Islet precursor cell (in vitro differentiated cells): ENCODE measurements around the gene POMGNT1.

ENCODE experiments used
- DNase-seq: peaks from one replicate; pipeline ENCODE4 v3.0.0-alpha.2; 2018

The POMGNT1 gene

DNA sequence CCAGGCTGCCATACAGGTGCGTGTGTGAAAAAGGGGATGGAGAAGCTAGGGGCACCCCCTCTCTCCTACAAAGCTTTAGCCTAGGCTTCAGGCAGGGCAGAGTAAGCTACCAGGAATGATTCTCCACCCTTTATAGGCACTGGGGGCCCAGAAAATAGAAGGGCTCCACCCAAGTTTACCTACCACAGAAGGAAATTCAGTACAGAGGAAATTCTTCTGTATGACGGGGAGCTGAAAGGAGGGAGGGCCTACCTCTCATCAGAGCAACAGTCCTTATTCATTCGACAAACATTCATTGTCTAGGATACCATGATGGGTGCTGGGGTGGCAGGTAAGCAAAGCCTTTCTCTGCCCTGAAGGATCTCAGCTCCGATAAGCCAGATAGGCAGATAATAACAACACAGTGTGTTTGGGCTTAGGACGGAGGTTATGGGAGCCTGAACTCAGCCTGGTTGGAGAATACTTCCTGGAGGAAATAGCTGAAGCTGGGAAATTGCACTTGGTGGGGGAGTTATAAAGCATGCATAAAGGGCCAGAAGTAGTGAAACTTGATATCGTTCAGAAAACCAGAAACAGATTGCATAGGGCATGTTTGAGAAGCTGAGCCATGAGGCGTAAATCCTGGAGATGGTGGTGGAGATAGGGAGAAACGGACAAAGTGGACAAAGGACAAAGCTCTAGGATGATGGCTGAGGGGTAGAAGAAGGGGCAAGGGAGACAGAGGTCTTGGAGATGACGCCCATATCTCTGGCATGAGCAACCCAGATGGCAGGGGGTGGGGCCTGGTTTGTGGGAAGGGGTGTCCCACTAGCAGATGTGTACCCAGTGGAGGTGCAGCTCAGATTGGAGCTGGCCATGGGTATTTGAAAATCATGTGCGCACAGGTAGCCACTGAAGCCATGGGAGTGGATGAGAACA lies 16.6 kb downstream of the POMGNT1 start:
- no peak for DNase-seq

DNA sequence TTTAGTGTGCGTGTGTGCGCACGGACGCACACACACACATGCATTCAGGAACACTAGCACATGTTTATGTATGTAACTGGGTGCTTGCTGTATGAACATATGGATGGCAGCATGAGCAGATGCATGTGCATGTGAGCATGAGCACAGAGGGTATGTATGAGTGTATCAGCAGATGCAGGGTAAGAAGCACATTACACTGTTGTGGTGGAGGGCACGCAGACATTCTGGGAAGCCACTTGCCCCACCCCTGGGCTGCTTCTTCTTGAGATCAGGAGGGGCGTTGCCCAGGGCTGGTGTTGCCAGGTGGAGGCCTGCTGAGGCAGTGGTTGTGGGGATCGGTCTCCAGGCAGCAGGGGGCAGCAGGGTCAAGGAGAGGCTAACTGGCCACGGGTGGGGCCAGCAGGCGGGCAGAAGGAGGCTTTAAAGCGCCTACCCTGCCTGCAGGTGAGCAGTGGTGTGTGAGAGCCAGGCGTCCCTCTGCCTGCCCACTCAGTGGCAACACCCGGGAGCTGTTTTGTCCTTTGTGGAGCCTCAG lies 18.1 kb downstream of the POMGNT1 start:
- peak; percentile 91 for DNase-seq

DNA sequence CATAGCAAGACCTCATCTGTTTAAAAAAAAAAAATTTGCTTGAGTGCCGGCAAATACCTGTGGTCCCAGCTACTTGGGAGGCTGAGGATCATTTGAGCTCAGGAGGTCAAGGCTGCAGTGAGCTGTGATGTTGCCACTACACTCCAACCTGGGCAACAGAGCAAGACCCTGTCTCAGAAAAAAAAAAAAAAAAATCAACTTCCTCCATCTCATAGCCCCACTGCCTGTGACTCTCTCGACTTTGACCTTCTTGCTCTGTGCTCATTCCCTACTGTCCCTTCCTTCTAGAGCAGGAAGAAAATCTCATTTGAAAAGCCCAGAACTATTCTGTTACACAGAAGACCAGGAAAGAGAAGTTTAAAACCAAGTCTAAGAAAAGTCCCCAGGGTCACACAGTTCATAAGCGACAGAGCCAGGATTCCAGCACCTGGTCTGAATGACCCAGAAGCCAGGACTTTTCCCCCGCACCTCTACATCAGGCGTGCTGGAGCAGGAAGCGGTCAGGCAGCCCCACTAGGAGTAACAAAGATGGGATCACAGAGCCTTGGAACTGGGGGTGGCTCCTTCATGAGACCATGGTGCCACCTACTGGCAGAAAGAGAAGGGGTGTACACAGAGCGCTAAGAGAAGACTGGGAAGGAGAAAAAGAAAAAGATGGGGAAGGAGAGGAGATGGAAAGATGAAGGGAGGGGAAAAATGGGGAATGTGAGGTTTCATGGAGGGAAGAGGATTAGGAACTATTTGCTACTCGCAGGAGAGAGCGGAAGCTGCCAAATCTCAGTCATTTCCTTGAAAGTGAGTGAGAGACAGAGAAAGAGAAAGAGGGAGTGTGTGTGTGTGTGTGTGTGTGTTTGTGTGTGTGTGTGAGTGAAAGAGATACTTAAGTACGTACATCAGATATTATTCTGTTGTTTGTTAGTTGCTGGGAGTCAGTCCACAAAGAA lies 18.8 kb downstream of the POMGNT1 start:
- peak; percentile 90 for DNase-seq

DNA sequence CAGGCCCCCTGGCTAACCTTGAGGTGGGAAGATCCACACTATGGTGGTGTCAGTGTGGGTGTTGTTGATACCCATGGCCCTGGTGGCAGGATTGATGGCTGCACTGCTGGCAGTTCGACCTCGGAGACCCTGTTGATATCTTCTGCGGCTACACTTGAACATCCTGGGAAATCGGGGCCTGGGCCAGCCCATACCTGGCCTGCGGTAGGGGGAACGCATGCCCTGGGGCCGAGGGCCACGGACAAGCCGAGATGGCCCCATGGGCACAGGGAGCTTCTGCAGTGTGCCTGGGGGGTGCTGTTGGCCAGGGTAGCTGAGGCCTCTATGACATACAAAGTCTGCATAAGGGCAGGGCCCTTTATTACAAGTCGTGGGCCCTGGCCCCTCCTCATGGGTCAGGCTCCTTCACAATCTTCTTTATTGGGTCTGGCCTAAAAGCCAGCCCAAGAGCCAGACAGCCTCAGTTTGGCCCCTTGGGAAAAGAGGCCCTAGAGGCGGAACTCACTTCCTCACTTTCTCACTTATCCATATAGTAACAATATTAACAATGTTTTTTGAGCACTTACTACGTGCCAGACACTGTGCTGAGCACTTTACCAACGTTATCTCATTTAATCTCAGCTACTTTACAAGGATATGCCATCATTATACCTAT lies 21.9 kb downstream of the POMGNT1 start, which contains the start of gene P3R3URF:
TSS of gene P3R3URF (minus strand) at position 278 of the 655 bp plus-strand sequence. CDS start at position 261, 17 bp downstream.
- DNase-seq = no peak

DNA sequence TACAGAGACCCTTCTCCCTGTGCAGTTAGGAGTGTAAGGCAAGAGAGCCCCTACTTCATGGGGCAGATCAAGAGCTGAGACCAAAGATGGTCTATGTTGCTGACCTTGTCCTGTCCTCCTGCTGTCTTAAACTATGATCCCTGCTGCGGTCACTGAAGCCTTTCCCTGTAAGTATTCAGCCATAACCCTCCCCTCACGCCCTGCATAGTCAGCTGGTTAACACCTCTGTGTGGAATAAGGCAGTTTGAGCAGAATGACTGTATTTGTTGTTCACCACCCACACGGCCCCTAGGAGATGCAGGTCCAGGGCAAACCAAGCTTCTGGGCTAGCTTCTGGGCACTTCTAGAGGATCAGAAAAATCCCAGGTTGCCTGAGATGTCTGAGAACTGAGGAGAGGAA lies 23.0 kb downstream of the POMGNT1 start:
- no peak for DNase-seq

DNA sequence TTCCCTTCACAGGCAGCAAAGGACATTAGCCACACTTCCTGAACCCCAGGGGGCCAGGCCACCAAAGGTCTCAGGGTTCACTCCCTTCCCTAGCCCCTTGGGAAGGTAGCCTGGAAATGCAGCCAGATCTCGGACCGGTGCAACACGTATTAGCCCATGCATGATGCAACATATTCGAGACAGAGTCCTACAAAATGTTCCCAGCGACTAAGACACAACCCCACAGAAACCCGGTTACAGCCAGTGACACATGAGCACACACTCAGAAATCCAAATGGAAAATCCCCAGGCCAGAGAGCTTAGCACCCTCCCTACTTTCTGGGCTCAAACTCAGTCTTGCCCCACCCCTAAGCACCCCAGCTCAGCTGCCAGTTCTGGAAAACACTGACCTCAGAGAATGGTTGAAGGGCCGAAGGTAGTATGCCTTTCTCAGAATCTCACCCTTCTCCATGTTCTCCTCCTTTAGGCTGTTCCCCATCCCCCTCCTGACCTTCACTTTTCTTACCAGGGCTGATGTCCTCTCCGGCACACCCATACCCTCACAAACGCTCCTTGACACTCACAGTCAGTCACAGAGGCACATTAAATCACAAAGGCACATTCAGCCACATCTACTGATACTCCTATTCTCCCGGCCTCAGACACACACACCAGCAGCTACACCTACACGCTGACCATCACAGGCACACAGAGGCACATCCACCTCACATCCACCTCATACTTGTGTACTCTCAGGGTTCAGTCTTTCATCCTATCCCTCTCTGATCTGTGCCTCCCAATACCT lies 23.6 kb downstream of the POMGNT1 start, which contains the start of gene TSPAN1:
TSS of gene TSPAN1 (plus strand) at position 640 of the 784 bp plus-strand sequence. CDS start 6,021 bp downstream, outside the sequence.
- no peak for DNase-seq

DNA sequence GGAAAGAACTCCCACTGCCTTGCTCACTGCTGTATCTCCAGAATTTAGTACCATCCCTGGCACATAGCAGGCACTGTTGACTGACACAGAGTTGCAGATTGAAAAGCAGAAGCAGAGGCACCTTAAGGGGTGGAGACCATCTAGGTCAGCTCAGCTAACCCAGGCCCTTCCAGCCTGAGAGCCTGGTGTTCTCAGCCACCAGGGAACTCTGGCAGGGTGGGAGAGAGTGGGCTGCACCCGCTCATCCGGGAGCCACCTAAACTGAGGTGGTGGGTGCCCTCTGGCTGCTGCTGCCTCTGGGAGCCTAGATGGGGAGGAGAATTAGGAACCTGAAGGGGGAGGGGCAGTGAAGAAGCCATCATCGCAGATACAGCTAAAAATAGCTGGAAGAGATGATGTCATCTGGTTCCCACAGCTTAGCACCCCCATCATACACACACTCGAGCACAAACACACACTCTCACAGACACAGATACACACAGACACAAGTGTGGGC lies 24.8 kb downstream of the POMGNT1 start:
- DNase-seq = no peak

DNA sequence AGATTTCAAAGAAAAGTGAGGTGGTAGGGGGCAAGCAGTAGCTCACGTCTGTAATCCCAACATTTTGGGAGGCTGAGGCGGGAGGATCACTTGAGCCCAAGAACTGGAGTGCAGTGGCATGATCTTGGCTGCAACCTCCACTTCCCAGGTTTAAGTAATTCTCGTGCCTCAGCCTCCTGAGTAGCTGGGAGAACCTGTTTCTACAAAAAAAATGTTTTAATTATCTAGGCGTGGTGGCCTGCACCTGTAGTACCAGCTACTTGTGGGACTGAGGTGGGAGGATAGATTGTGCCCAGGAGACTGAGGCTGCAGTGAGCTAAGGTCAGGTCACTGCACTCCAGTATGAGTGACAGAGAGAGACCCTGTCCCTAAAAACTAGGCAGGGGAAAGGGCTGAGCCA lies 25.9 kb downstream of the POMGNT1 start:
- DNase-seq = no peak

DNA sequence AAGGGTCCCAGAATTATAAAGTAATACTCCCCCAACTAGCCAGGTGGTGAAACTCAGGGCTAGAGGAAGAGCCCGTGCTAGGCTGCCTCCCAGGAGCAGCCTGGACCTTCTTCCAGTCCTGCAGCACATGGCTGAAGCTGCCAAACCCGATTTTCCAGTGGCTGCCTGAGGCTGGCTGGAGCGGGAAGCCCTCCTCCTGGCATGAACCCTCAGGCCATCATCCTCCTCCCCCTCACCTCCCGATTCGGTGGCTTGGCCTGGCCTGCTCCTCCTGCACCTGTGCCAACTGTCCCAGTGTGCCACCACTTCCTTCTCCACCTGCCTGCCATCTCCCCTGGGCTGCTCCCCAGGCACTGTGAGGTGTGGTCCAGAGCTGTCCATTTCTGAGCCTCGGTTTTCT lies 26.4 kb downstream of the POMGNT1 start:
- peak; percentile 90 for DNase-seq

DNA sequence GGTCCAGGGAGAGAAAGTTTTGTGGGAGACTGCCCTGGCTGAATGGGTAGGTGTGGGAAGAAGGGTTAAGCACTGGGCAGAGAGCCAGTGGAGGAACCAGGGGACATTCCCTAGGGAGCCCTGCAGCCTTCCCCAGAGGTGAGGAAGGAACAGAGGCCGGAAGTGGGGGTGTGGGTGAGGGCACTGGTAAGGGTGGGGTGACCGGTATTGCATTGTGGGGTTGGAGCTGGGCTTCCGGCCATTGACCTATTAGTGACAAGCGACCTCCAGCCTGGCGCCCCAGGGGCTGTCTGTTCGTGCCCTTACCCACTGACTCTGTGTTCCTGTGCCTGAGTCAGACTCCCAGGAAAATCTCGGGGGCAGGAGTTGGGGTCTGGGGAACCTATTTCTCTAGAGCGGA lies 26.9 kb downstream of the POMGNT1 start:
- DNase-seq = no peak

DNA sequence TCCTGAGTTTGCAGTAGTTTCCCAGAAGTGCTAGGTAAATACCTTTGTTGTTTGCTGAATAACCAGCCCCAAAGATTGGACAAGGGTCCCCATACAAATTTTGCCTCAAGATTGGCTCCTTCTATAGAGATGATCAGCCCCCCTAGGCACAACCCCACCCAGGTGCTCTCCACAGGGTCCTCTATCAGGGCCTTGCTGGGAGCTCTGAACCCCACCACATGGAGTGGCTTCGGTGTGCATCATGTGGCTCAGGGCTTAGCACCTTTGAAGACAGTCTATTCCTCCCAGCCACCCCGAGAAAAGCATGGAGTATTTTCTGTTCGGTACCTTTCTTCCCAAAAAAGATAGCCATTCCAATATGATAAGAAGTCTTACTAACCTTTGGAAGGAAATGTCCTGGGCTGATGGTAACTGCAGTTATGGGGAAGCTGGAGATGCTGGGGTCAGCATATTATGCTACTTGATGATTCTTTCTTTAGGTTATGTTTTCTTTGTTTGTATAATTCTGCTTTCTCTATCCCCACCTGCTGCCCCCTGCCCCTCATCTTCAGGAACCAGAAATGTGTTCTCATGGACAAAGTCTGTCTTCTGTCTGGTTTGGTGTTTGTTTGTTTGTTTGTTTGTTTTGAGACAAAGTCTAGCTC lies 28.3 kb downstream of the POMGNT1 start:
- no peak for DNase-seq

DNA sequence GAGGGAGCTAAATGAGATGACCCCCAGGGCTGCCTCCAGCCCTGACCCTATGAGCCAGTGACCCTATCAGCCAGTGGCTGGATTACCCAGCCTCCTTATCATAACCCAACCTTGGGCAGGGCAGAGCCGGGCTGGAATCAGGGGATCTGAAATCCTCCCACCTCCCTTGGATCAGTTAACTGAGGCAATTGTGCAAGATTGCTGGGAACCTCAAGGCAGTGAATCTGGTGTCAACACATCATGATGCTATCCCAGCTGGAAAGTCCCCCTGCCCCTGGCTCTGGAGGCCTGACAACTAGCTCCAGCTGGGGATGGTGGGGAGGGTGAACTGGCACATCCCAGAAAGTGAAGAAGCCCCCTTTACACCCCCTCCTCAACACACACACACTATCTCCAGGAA lies 29.8 kb downstream of the POMGNT1 start:
- no peak for DNase-seq

DNA sequence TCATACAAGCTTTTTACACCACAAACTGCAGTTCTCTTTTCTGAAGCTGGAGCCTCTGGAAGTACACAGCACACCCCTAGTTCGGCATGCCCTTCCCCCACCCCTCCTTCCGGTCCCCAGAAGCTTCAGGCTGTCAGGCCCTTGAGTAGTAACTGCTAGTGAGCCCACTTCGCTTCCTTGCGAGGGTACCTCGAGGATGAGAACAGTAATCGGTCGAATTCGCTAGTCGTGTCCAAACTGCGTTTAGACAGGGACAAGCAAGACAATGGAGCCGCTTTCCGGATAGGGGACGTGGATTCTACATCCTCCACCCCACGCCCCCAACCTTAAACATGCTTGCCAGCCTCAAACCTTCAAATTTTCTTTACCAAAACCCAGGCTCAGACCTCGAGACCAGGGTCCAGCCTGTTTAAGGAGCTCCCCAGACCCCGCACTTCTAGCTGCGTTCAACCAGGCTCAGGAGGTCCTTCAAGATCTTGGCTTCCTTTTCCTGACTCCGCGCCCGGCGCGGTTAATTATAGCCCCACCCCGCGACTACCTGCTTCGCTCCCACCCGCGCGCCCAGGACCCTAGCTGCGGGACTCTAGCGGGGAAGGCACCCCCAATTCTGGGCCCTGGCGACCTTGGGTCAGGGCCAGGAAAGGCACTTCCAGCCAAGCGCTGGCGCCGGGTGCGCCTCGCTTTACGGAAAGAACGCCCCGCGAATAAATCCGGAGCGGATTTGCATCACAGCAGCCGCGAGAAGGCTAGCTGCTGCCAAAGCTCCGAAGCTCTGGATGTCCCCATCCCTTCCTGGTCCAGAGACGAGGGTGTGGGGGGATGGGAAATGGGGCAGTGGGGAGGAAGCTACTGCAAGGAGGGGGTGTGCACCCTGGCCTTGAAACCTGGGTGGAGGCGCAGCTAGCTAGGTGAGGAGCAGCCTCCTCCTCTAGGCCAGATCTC lies 31.4 kb downstream of the POMGNT1 start:
- no peak for DNase-seq

DNA sequence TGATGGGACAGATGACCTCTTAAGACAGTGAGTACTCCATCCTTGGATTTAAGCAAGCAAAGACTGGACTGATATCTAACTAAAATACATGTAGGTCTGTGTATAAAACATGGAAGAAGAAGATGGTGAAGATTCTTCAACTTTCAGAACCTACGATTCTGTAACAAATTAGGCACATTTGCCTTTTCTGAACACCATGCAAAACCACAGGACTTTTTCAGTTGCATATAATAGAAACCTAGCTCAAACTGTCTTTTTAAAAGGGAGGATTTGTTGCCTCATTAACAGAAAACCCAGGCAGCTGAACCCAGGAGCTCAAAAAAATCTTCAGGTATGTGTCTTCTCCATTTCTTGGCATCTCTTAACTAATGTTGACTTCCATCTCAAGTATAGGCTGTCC lies 38.0 kb downstream of the POMGNT1 start:
- DNase-seq = no peak

DNA sequence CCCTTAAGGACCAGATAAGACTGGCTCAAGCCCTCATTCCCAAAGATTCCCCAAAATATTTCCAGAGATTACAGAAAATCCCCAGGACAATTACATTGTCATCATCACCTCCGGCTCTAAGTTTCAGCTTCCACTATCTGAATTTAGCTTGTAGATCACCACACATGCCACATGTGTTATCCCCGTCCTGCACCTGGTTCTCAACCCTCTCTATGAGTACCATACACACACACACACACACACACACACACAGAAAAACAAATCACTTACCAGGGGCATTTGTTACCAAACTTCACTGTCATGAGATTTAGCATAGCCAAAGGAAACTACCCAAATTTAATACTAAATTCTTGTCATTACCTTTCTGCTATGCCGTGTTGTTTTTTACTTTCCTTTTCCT lies 38.7 kb downstream of the POMGNT1 start:
- DNase-seq = no peak

DNA sequence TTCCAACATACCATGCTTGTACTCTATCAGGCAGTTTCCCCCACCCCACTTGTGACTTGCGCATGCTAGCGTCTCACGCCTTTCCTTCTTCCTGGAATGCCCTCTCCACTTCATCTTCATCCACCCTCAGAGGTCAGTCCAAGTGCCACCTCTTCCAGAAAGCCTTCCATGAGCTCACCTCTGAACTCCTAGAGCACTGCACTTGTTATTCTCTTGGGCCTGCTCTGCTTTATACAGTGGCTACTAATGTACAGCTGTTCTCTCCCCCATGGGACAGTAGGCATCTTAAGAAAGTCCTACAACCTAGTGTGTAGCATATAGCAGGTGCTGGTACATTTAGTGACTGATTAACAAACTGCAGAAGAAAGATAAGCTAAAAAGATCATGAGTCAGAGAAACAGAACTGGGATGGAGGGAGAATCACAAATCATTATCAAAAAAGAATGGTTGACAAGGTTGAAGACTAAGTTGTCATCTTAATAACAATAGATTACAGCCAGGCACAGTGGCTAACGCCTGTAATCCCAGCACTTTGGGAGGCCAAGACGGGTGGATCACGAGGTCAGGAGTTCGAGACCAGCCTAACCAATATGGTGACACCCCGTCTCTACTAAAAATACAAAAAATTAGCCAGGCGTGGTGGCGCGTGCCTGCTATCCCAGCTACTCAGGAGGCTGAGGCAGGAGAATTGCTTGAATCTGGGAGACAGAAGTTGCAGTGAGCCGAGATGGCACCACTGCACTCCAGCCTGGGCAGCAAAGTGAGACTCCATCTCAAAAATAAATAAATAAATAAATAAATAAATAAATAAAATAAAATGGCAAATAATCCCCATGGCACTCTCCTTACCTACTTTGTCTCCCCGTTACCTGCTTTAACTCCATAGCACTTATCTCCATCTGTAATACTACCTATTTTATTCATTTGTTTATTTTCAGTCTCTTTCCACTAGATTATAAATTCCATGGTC lies 39.6 kb downstream of the POMGNT1 start:
- no peak for DNase-seq

DNA sequence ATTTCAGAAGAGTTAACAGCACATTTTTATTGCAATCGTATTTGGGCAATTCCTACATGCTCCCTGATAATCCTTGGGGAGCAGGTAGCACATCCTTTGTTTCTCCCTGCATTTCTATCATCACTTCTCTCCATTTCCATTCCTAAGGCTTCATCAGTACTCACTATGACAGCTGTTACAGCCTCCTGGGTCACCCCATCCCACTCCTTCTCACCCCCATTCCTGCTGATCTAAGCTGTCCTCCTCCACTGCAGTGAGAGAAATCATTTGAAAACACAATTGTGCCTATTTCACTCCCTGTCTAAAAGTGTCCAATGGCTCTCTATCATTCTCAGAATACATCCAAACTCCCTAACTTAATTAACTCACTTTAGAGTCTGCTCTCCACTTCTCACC lies 40.3 kb downstream of the POMGNT1 start:
- DNase-seq = no peak

DNA sequence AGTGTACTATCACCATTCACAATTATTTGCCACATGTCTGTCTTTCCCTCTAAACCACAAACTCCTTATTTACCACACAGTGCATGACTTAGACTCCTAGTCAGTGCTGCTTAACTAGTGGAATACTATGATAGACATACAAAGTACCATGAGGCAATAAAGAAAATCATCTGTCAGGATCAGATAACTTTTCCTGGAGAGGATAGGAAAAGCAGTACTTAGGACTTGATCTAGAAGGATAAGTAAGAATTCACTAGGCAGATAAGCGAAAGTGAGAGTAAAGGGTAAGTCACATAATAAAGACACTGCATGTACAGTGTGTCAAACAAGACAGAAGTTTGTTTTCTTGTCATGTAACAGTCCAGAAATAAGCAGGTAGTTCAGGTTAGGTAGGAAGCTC lies 44.5 kb downstream of the POMGNT1 start:
- DNase-seq = no peak

DNA sequence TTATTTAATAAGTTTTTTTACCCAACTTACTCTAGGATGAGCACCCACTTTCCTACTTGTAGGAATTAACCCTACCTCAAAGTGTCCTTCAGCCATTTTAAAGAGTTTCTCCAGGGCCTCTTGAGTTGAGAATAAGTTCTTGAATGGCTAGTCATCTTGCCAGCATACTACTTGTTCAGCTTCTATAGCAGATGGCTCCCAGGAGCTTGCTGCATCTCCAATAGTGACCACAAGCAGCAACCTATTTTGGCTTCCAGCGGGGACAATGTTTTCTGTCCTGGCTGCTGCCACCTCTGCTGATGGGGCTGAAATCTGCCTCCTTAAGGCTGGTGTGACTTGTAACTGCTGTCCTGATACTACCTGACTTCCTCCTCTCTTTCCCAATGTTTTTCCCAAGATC lies 45.0 kb downstream of the POMGNT1 start:
- no peak for DNase-seq
